Thyroid gland (tissue), 4 donors: Measurements from ENCODE around the gene TTC33.

ENCODE experiments used
- CTCF ChIP-seq, 6 experiments: fragments of 200-600 bp in 3 of 6; fragments of 450-650 bp in 3 of 6; sonication (generic) in 3 of 6; IDR thresholded peaks; one replicate each; pipeline ENCODE4 v1.5.1; 2016 to 2019; ENCODE audit warnings: antibody characterized with exemption in 6 of 6, mild to moderate bottlenecking in 2 of 6, inconsistent platforms in 1 of 6, moderate library complexity in 1 of 6
- POLR2A ChIP-seq, 2 donors: fragments of 450-650 bp; IDR thresholded peaks; one replicate each; pipeline ENCODE4 v1.6.1; 2017; ENCODE audit warnings: antibody characterized with exemption in 2 of 2, mild to moderate bottlenecking in 2 of 2, moderate library complexity in 1 of 2

GRCh38 chr5:40599676-40600075 is 156.1 kb downstream of the TTC33 start:
- TF ChIP-seq CTCF (IDR thresholded peaks at IDR 0.05) (no peak), POLR2A (IDR thresholded peaks at IDR 0.05) (no peak)
